ENCODE data around the gene GAK. TPM values are rescaled to one million over a fixed set of nuclear protein-coding genes. Genes with fewer than 3 reads are reported as not detected.

GAK gene
- polyA plus RNA-seq, 1 of the 3 experiments (the other 2 are of a cell fraction) = 35.9 TPM

DNA sequence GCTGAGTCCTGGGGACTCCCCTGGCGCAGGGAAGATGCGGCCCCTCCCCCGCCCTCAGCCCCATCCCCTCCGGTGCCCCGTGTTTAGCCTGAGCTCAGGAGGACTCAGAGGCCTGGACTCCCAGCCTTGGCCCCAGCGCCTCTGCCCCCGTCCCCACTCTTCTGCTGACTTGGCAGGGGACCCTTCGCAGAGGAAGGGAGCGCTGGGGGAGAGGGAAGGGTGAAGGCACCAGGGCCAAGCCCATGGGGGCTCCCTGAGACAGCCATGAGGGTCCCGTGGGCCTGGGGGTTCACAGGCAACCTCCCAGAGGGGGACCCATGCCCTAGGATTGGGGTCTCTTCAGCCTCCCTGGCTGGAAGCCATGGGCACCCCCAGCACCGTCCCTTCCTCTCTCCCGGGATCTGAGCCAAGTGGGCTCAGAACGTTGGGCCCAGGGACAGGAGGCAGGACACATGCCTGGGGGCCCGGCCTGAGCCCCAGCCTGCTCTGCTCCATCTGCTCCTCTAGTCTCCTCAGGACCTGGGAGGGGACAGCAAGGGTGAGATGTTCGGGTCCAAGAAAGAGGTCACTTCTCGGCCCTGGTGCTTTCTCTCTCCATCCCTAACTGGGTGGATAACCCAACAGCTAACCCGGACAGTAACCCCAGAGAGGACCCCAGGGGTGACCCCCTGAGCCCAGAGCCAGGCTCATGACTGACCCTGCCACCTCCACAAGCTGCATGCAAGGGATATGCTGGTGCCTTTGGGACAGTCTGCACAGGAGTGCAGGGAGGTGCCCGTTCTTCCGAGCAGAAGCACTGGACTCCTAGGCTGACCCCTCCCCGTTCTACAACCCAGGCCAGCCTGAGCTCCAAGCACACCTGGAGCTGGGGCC lies 104.7 kb downstream of the GAK start (continued):
- TF ChIP-seq GATA2 (CRISPR knock-in tag; IDR thresholded peaks at IDR 0.05) = no peak
- TF ChIP-seq RAD21 (IDR thresholded peaks at IDR 0.05; ENCODE audit: low read length) = no peak
- TF ChIP-seq NRF1 (IDR thresholded peaks at IDR 0.05; ENCODE audit: low read depth, low read length) = no peak

DNA sequence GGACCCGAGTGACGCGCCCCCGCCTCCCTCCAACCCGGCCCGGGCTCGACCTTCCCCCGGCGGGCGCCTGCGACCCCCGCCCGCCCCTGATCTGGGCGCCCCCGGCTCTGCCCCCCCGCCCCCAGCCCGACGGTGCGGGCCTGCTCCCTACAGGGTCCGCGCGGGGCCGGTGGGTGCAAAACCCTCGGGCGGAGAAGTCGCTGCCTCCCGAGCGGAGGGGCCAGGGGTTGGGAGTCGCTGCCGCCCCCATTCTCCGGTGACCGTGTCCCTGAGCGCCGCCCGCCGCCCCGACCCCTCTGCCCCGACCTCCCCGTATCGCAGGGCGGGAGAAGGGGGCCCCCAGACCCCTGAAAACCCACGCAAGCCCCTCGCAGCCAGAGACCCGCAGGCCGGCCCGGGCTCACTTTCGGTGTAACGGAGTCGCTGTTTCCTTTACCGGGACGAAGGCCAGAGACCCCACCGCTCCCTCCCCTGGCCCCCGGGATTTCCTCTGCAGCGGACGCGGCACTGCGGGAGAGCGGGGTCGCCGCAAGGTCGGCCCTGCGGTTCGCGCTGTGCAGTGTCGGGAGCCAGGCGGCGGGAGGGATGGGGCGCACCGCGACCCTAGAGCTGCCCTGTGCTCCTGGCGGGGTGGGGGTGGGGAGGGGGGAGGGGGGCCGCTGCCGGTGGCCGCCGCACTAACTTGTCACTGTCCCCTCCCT lies 105.5 kb downstream of the GAK start:
- Histone ChIP-seq H3F3A (replicated peaks; ENCODE audit: insufficient read depth) (no peaks in the 10 kb centered on the region), H3K27me3 (ENCODE audit: insufficient read depth) (peaks cover 26% of the 10 kb centered on the region), H2AFZ (ENCODE audit: low read depth) (no peak overlapping the region), H4K20me1 (ENCODE audit: insufficient read depth) (no peaks in the 10 kb centered on the region), H3K4me1 (ENCODE audit: control insufficient read depth in 1 of 2, insufficient read depth in 2 of 2, low read depth in 1 of 2, low read length in 1 of 2) (peaks cover 0 to 20% of the 10 kb centered on the region in 2 experiments; a peak in 1 of 4 replicates), H3K9me2 (no peaks in the 10 kb centered on the region), H3K9ac (no peak overlapping the region), H3K9me3 (no peaks in the 10 kb centered on the region), H3K79me2 (ENCODE audit: insufficient read depth) (no peaks in the 10 kb centered on the region), H3K36me3 (replicated peaks in 1 of 2; ENCODE audit: control insufficient read depth in 1 of 2, insufficient read depth in 2 of 2, low read length in 1 of 2) (no peaks in the 10 kb centered on the region), H3K4me2 (peak overlapping the region; percentile 52; the same call in 1 of the 2 replicates), H3K4me3 (ENCODE audit: low read depth in 2 of 2, low read length in 1 of 2) (peak overlapping the region in 1 of 2 experiments; percentile 33; a peak in 1 of 4 replicates), H3K27ac (ENCODE audit: low read depth in 2 of 2, low read length in 1 of 2) (no peak overlapping the region; a peak in 1 of 4 replicates)
- 29% methylated on average over 8 of the region's 75 CpGs for WGBS (ENCODE audit: low lambda C conversion rate)
- DNase-seq = peak; percentile 90
- ChIA-PET CTCF (no interaction called here), POLR2A (interaction anchor here (0.6 kb wide), 1 partner anchor 43 kb away, joined by 3 read pairs; no protein-coding TSS in a partner anchor)
- TF ChIP-seq NRF1 (IDR thresholded peaks at IDR 0.05; ENCODE audit: low read depth, low read length) (no peak), TCF12 (IDR thresholded peaks at IDR 0.05) (no peak), JUND (IDR thresholded peaks at IDR 0.05) (no peak), MXI1 (IDR thresholded peaks at IDR 0.05; ENCODE audit: low read depth, low read length) (no peak), EZH2phosphoT487 (IDR thresholded peaks at IDR 0.05; ENCODE audit: borderline replicate concordance, low read depth) (no peak), ELF1 (IDR thresholded peaks at IDR 0.05) (no peak), CHD2 (IDR thresholded peaks at IDR 0.05; ENCODE audit: low read length, partially characterized antibody) (no peak)
- TF ChIP-seq, protein P1, sequence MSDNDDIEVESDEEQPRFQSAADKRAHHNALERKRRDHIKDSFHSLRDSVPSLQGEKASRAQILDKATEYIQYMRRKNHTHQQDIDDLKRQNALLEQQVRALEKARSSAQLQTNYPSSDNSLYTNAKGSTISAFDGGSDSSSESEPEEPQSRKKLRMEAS (IDR thresholded peaks at IDR 0.05; ENCODE audit: low read depth) = no peak

DNA sequence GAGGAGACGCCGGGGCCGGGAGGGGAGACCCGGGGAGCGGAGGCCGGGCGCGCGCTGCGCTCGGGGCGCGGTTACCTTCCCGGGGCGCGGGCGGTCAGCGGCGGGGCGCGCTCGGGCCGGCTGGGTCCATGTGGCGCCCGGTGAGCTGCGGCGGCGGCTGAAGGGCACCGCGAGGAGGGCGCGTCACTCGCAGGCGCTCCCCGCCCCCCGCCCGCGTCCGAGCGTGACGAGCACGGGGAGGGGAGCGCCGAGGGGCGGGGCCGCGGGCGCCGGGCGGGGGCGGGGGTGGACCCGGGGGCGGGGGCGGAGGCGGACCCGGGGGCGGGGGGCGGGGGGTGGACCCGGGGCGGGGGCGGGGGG lies 106.2 kb downstream of the GAK start, which contains the start of gene CPLX1:
Gene CPLX1, minus strand, starts transcription at position 159 of the 360 bp plus-strand sequence. CDS start 1,607 bp downstream, outside the sequence.
- Histone ChIP-seq H3K4me3 (ENCODE audit: low read depth in 2 of 2, low read length in 1 of 2) (peak within 1 kb of the TSS; percentile 47 to 49; a peak in 3 of 4 replicates), H3K79me2 (ENCODE audit: insufficient read depth) (no peaks in the 10 kb centered on the region), H3K4me2 (peak within 1 kb of the TSS; percentile 68), H3K4me1 (ENCODE audit: control insufficient read depth in 1 of 2, insufficient read depth in 2 of 2, low read depth in 1 of 2, low read length in 1 of 2) (peaks cover 0 to 20% of the 10 kb centered on the region in 2 experiments; a peak in 1 of 4 replicates), H3K27me3 (ENCODE audit: insufficient read depth) (peaks cover 26% of the 10 kb centered on the region), H3K9ac (no peak within 1 kb of the TSS), H3K27ac (ENCODE audit: low read depth in 2 of 2, low read length in 1 of 2) (no peak within 1 kb of the TSS; a peak in 1 of 4 replicates), H3K9me3 (no peaks in the 10 kb centered on the region), H3K9me2 (no peaks in the 10 kb centered on the region), H3F3A (replicated peaks; ENCODE audit: insufficient read depth) (no peaks in the 10 kb centered on the region), H3K36me3 (replicated peaks in 1 of 2; ENCODE audit: control insufficient read depth in 1 of 2, insufficient read depth in 2 of 2, low read length in 1 of 2) (no peaks in the 10 kb centered on the region), H2AFZ (ENCODE audit: low read depth) (no peak within 1 kb of the TSS), H4K20me1 (ENCODE audit: insufficient read depth) (no peaks in the 10 kb centered on the region)
- no CpG with 5 or more reads among the region's 61 CpGs for WGBS (ENCODE audit: low lambda C conversion rate)
- ChIA-PET POLR2A (no interaction called here), CTCF (no interaction called here)
- DNase-seq = peak; percentile 96
- TF ChIP-seq MXI1 (IDR thresholded peaks at IDR 0.05; ENCODE audit: low read depth, low read length) = peak; percentile 54; the same call in 1 of the 2 replicates
- TF ChIP-seq, protein P1 (IDR thresholded peaks at IDR 0.05; ENCODE audit: low read depth) = no peak
- TF ChIP-seq TAF1 (IDR thresholded peaks at IDR 0.05; ENCODE audit: borderline replicate concordance, low read depth, low read length) = no peak
- TF ChIP-seq EZH2phosphoT487 (IDR thresholded peaks at IDR 0.05; ENCODE audit: borderline replicate concordance, low read depth) = no peak
- TF ChIP-seq YY1 (IDR thresholded peaks at IDR 0.05; ENCODE audit: low read depth) = no peak
- no peak for TF ChIP-seq CHD2 (IDR thresholded peaks at IDR 0.05; ENCODE audit: low read length, partially characterized antibody)

Data from SK-N-SH (cell line).